A673 (cell line): ENCODE data around the gene FN3K. TPM values are rescaled to one million over a fixed set of nuclear protein-coding genes. Genes with fewer than 3 reads are reported as not detected.

Experiments
- Bru-seq: library from RNA; stranded (reverse); fragments of 400-500 nt; gene quantifications from one replicate; lab custom pipeline; 2021; lab: Mats Ljungman, UMichigan
- BruChase-seq, 2 experiments: library from RNA; stranded (reverse); fragments of 400-500 nt; gene quantifications; one replicate each; lab custom pipeline; 2021; lab: Mats Ljungman, UMichigan
- BruUV-seq: library from RNA; stranded (reverse); fragments of 400-500 nt; replicated peaks from 2 replicates; lab custom pipeline; 2021; lab: Mats Ljungman, UMichigan
- CTCF ChIA-PET: fragments of 300-600 bp; sonication (Branson Sonifier 250); formaldehyde crosslinking; loops from one replicate; lab custom pipeline; 2022; ENCODE audit warnings: antibody characterized with exemption; lab: Charles Lee
- POLR2A ChIA-PET: fragments of 300-600 bp; sonication (Branson Sonifier 250); formaldehyde crosslinking; loops from one replicate; lab custom pipeline; 2022; ENCODE audit warnings: antibody characterized with exemption; ENCODE audit not compliant: low non-redundant PET; lab: Charles Lee
- DNase-seq: peaks from one replicate; pipeline ENCODE4 v3.0.0-alpha.2; 2015; ENCODE audit warnings: low spot score
- H3K27ac ChIP-seq: fragments of 200-600 bp; sonication (generic); 2 replicates; pipeline ENCODE4 v1.5.1; 2016; ENCODE audit warnings: mixed run types, low read depth, mild to moderate bottlenecking, mixed read lengths, antibody characterized with exemption, low read length; ENCODE audit not compliant: poor library complexity, severe bottlenecking
- H3K27me3 ChIP-seq: fragments of 200-600 bp; sonication (generic); replicated peaks from 2 replicates; pipeline ENCODE4 v1.6.1; 2017; ENCODE audit warnings: mixed run types, low read depth, mild to moderate bottlenecking, mixed read lengths, antibody characterized with exemption, low read length; ENCODE audit not compliant: insufficient read depth, poor library complexity
- H3K36me3 ChIP-seq: fragments of 200-600 bp; sonication (generic); 2 replicates; pipeline ENCODE4 v1.6.1; 2016; ENCODE audit warnings: mixed run types, mild to moderate bottlenecking, mixed read lengths, antibody characterized with exemption, low read length; ENCODE audit not compliant: insufficient read depth, poor library complexity, severe bottlenecking
- H3K4me1 ChIP-seq: fragments of 200-600 bp; sonication (generic); 2 replicates; pipeline ENCODE4 v1.6.1; 2017; ENCODE audit warnings: mixed run types, mild to moderate bottlenecking, mixed read lengths, antibody characterized with exemption, low read length; ENCODE audit not compliant: insufficient read depth, poor library complexity, severe bottlenecking
- H3K4me3 ChIP-seq: fragments of 200-600 bp; sonication (generic); 2 replicates; pipeline ENCODE4 v1.5.1; 2016; ENCODE audit warnings: low read depth, mixed run types, mild to moderate bottlenecking, mixed read lengths, low read length; ENCODE audit not compliant: poor library complexity, severe bottlenecking
- H3K9me3 ChIP-seq: fragments of 200-600 bp; sonication (generic); 2 replicates; pipeline ENCODE4 v1.6.1; 2016; ENCODE audit warnings: mixed run types, low read depth, mild to moderate bottlenecking, mixed read lengths, antibody characterized with exemption, low read length; ENCODE audit not compliant: poor library complexity, severe bottlenecking
- CTCF ChIP-seq: fragments of 300-800, 200-600 bp; sonication (generic); conservative IDR thresholded peaks from 2 replicates; pipeline ENCODE4 v1.5.1; 2017; ENCODE audit warnings: low read depth, mild to moderate bottlenecking, antibody characterized with exemption, low read length, moderate library complexity, mixed read lengths
- EZH2 ChIP-seq: fragments of 200-600 bp; sonication (generic); IDR thresholded peaks from 2 replicates; pipeline ENCODE4 v1.6.1; 2017; ENCODE audit warnings: borderline replicate concordance, low read depth, mild to moderate bottlenecking, mixed read lengths, antibody characterized with exemption, low read length; ENCODE audit not compliant: poor library complexity, severe bottlenecking
- intact Hi-C: fragments of 100-400 bp; cut with micrococcal nuclease; formaldehyde crosslinking; loops from one replicate; pipeline ENCODE4 v1.10.0; 2022; ENCODE audit not compliant: unreplicated experiment
- long read RNA-seq: library from polyadenylated mRNA; stranded (forward); transcript quantifications from one replicate; pipeline ENCODE4 v2.0.0, GENCODE V29; 2022
- total RNA-seq: library from RNA; stranded (reverse); gene quantifications from 2 replicates; pipeline ENCODE4 v1.2.3, GENCODE V29; 2021

The FN3K gene
- total RNA-seq: 6.7 and 8.0 TPM in 2 replicates
- Bru-seq, nascent RNA: percentile 39 among the genes with signal in this experiment
- BruChase-seq, experiment 1, labeled RNA remaining after a 2-hour chase: percentile 45 among the genes with signal in this experiment
- percentile 48 among the genes with signal in this experiment for BruChase-seq, experiment 2, labeled RNA remaining after a 6-hour chase
- long read RNA-seq: 0 reads

DNA sequence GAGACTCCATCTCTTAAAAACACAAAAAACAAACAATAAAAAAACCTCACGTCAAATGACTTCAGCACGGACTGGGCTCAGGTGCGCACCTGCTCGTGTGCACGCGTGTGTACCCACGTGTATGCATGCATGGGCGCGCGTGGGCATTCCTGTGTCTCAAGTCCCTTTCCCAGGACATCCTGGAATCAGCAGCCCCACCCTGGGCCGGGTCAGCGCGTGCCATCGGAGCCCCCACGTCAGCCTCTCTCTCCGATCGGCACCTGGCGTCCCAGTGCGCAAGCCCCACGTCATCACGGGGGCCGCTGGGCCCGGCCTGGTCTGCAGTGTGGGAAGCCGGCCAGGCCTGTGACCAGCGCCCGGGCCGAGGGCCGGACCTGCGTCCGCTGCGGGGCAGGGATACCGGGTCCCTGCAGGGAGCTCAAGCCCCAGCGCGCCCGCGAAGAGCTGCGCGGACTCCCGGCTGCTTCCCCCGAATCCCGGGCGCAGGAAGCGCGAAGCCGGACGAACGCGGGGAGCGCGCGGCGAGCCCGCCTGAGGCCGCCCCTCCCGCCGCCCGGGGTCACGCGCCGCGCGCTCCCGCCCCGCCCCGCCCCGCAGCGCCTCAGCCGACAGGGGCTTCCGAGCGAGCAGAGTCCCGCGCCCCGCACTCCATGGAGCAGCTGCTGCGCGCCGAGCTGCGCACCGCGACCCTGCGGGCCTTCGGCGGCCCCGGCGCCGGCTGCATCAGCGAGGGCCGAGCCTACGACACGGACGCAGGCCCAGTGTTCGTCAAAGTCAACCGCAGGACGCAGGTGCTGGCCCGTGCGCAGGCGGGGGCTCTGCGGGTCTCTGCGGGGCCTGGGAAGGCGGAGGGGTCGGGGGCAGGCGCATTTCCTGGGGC is at the start of gene FN3K:
Gene FN3K, plus strand, starts transcription at position 629 of the 880 bp plus-strand sequence. Its CDS starts 22 bp downstream, at position 651.
- peaks cover 12% of the 10 kb centered on the region for H3K36me3 ChIP-seq
- no peaks in the 10 kb centered on the region for H3K27me3 ChIP-seq
- peak; percentile 63 for DNase-seq
- H3K9me3 ChIP-seq: peaks cover 16% of the 10 kb centered on the region
- no peak for TF ChIP-seq CTCF
- no peak for TF ChIP-seq EZH2
- ChIA-PET CTCF (interaction anchor here (0.5 kb wide), 1 partner anchor 66 kb away, joined by 3 read pairs; no protein-coding TSS in a partner anchor), POLR2A (no interaction called here)
- peak within 1 kb of the TSS; percentile 54 for H3K27ac ChIP-seq
- BruUV-seq: no TSS peak
- H3K4me3 ChIP-seq: peak within 1 kb of the TSS; percentile 56
- H3K4me1 ChIP-seq: no peaks in the 10 kb centered on the region
- intact Hi-C loops: no loop called here

- Histone ChIP-seq H3K27me3 (no peaks in the 10 kb centered on the region), H3K4me3 (no peak overlapping the region), H3K4me1 (peaks cover 3% of the 10 kb centered on the region), H3K27ac (no peak overlapping the region), H3K9me3 (peaks cover 4% of the 10 kb centered on the region), H3K36me3 (no peaks in the 10 kb centered on the region)
- TF ChIP-seq CTCF: no peak
- no peak for TF ChIP-seq EZH2
- intact Hi-C loops: no loop called here
- no TSS peak for BruUV-seq
- CTCF ChIA-PET: no interaction called here
- POLR2A ChIA-PET: no interaction called here
- DNase-seq: no peak
Observed at GRCh38 chr17:82686366-82687324, 48.8 kb upstream of the FN3K start.

DNA sequence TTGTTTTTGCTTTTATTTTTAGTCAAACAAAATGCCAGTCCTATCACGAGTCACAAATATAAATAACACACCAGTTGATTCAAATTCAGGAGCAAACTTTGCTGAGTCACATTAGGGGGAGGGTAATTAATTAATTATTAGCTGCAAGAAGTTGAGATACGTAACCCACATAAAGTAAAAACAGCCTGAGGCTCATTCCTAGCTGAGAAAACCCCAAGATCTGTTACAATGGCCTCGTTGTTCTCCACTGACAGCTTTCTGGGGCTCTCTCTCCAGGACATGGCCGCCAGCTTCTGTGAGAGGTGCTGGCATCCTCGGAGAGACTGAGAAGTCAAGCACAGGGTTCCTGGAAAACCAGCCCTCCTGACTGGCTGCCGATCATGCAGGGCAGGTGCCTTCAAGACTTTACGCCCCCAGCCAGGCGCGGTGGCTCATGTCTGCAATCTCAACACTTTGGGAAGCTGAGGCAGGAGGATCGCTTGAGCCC is 48.0 kb upstream of the FN3K start:
- ChIA-PET POLR2A (interaction anchor here (0.6 kb wide), 1 partner anchor 488 kb away, joined by 5 read pairs; no protein-coding TSS in a partner anchor), CTCF (no interaction called here)
- no peak for DNase-seq
- H3K4me3 ChIP-seq: no peak overlapping the region
- H3K27ac ChIP-seq: no peak overlapping the region
- H3K9me3 ChIP-seq: no peaks in the 10 kb centered on the region
- BruUV-seq: no TSS peak
- H3K4me1 ChIP-seq: peaks cover 3% of the 10 kb centered on the region
- intact Hi-C loops: no loop called here
- H3K36me3 ChIP-seq: no peaks in the 10 kb centered on the region
- TF ChIP-seq CTCF (no peak), EZH2 (no peak)
- no peaks in the 10 kb centered on the region for H3K27me3 ChIP-seq
